ENCODE measurements around the gene SH3GLB1.

Gene SH3GLB1

DNA sequence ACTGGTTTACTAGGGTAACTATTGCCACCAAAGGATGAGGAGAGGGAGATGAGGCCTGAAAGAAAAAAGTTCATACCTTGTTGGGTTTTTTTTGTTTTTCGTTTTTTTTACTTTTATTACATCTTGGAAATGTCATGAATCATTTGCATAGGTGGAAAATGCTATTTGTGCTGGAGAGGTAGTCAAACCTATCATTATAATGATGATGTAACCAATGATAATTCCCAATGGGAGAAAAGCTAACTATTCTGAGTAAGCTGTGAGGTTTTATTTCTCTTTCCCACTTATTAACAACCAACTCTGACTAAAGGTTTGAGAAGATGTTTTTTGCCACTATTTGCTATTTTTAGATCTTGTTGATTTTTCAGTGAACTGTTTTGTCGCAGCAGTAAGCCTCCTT lies 29.0 kb downstream of the SH3GLB1 start:
- no peak for DNase-seq (ENCODE audit: low read depth)

- no peak for DNase-seq (ENCODE audit: low read depth)
These were observed 35.5 kb downstream of the SH3GLB1 start for GRCh38 chr1:86739648-86740509.

DNA sequence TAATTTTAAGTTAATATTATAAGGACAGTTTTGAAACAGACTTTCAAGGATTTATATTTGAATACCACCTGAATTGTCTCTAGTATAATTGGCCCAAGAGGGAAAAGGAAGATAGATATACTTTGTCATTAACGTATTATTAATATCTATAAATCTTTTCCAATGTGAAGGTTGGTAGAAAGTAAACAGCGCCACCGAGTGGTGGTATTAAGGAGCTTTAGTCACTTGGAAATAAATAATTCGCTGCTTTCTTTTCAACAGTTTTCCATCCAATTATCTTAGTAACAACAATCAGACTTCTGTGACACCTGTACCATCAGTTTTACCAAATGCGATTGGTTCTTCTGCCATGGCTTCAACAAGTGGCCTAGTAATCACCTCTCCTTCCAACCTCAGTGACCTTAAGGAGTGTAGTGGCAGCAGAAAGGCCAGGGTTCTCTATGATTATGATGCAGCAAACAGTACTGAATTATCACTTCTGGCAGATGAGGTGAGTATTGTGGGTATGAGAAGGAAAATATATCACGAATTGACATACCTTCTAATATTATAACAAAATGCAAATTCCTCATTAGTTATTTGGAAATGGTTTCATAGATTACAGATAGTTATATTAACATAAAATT lies 37.7 kb downstream of the SH3GLB1 start:
- DNase-seq (ENCODE audit: low read depth): no peak

GRCh38 chr1:86747304-86747703 lies 42.9 kb downstream of the SH3GLB1 start:
- DNase-seq (ENCODE audit: low read depth): no peak

DNA sequence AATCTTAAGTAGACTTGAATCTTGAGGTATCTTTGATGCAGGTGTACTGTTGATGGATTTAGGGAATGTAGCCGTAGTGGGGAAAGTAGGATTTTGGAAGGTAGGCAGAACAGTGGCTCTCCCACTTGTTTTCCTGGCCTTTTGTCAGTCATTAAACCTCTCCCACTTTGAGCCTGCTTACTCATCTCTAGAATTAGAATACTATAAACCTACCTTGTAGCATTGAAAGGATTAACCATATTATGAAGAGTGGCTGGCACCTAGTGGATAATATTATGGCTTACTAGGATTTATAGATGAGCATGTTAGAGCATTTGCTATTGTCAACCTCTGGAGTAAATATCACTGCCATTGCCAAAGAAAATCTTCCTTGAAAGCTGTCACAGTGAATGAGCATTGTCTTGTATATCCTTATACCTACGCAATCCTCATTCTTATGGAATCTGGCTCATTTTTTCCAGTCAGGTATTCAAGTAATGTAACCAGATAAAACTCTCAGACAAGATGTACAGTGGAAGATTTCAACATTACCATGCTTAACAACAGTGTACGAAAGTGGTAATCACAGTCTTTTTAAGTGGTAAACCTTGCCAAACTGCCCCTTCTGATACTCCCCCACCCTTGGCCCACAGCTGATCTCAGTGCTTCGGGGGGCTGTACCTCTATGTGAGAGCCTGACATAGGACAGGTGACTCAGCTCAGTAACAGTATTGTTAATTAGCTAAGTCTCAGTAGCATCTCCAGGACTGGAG lies 44.4 kb downstream of the SH3GLB1 start:
- no peak for DNase-seq (ENCODE audit: low read depth)

DNA sequence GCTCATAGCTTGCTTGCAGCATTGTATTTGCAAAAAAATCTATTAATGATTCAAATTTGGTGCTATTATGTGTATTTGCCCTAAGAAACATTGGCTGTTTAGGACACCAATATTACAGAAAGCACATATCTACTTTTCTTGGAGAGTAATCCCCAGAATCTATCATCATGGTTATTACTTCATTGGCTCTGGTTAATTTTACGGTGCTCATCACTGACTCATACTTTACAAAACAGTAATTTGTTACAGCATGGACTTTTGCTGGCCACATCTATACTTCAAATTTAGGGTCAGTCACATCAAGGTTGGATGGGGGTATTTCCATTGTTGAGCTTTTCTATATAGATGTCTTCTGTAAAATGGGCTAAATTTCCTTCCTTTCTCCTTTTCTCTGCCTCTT lies 45.7 kb downstream of the SH3GLB1 start:
- DNase-seq (ENCODE audit: low read depth): no peak

DNA sequence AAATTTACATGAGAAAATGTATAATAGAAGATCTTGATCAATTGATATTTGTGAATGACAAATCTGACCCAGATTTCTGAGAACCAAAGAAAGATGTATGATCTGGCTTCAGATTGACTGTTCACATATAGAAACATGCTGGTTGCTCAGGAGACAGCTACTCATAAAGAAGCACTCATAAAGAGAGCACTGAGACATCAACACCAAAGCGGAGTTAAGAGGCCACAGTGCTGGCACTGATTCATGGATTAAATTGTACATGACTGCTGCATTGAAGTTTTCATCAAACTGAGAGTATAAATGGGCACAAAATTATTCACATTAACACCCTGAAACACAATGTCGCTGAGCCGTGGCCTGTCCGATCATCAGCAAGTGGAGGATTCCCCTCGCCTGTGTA lies 46.2 kb downstream of the SH3GLB1 start:
- no peak for DNase-seq (ENCODE audit: low read depth)

GRCh38 chr1:86751923-86752322 lies 47.5 kb downstream of the SH3GLB1 start:
- DNase-seq (ENCODE audit: low read depth): no peak

DNA sequence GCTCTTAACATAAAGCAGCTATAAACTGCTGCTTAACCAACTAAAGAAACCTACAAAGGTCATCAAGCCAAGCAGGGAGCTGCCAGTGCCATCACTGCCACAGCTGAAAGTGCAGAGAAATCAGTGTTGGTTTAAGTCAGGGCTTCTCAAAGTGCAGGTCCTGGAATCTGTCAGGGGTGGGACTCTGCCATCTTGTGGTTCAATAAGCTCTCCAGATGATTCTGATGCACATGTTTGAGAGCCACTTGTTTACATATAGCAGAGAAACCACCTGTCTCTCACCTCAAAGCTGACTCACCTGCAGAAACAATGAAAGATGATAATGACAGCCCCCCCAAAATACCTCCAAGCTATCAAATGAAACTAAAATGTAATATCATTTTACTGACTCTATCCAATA lies 49.3 kb downstream of the SH3GLB1 start:
- no peak for DNase-seq (ENCODE audit: low read depth)

DNA sequence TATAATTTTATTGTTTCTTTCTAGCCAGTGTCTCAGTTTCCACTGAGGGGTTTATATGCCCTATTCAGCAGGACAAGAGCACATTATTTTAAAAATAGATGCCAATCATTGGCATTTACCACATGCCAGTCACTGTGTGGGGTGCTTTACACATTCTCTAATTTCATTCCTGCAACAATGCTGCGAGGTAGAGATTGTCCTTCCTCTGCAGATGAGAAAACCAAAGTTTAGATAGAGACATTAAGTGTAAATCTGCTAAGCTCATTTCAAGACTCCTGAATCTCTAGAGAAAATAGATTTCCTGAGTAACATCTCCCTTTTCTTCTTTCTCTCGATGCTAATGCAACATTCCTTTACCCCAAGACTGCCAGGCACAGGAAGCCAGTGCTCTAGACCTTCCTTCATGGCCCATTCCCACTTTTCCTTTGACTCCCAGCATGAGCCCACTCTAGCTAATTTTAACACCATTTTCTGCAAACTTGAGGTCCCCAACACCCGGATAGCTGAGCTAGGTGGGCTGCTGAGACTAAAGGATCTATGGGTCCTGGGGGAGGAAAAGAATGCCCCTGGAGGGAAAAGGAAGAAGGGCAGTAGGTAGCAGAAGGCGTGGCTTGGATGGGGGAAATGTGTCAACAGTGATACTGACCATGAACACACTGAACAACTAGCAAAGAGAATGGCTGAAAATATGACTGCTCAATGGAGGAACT lies 50.0 kb downstream of the SH3GLB1 start:
- no peak for DNase-seq (ENCODE audit: low read depth)

DNA sequence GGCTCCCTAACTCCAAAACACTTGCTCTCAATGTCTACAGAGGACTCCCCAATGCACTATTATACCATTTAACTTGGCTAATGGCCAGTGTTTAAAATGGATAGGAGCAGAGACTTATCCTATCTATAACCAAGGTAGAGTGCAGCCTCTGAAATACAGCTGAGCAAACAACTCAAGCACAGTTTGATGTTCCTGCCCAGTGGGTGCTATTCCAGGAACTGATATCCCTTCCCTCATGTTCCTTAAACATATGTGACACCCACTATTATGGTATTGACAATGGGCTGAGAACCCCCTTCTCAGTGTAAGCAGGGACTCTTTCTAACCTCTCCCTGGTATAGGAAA lies 51.7 kb downstream of the SH3GLB1 start:
- DNase-seq (ENCODE audit: low read depth): no peak

GRCh38 chr1:86757272-86757984 lies 53.1 kb downstream of the SH3GLB1 start:
- no peak for DNase-seq (ENCODE audit: low read depth)

GRCh38 chr1:86758570-86758969 lies 54.2 kb downstream of the SH3GLB1 start:
- no peak for DNase-seq (ENCODE audit: low read depth)

DNA sequence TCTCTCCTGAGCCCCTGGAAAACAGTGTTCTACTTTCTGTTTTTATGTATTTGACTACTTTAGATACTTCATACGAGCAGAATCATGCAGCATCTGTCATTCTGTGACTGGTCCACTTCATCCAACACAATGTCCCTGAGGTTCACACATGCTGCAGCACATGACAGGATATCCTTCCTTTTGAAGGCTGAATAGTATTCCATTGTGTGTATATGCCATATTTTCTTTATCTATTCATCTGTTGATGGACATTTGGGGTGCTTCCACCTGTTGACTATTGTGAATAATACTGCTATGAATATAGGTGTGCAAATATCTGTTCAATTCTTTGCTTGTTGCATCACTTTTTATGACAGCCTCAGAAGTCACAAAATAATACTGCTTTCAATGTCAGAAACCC lies 55.8 kb downstream of the SH3GLB1 start:
- no peak for DNase-seq (ENCODE audit: low read depth)

DNA sequence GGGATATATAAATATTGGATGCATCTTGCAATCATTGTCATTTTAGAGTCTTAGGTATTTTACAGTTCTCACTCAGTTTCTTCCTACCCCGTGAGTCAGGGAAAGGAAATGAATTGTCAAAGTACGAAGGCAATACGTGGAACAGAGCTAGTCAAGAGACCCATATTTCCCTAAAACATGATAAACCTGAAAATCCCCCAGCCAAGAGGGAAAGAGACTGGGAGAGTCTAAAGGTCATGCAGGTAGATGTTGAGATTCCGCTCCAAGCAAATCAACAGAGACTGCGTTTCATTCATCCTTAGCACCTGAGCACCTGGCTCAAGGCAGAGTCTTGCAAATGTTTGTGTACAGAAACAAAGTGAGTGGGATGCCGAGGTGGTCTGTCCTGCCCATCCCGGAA lies 58.0 kb downstream of the SH3GLB1 start:
- DNase-seq (ENCODE audit: low read depth): no peak

- no peak for DNase-seq (ENCODE audit: low read depth)
These were observed 60.1 kb downstream of the SH3GLB1 start for GRCh38 chr1:86764523-86764922.

GRCh38 chr1:86765073-86765472 lies 60.7 kb downstream of the SH3GLB1 start:
- DNase-seq (ENCODE audit: low read depth): no peak

DNA sequence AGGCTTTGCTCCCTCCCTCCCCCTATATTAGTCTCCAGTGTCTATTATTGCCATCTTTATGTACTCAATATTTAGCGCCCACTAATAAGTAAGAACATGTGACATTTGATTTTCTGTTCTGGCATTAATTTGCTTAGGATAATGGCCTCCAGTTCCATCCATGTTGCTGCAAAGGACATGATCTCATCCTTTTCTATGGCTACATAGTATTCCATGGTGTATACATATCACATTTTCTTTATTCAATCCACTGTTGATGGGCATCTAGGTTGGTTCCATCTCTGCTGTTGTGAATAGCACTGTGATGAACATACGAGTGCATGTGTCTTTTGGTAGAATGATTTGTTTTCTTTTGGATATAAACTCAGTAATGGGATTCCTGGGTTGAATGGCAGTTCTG lies 61.3 kb downstream of the SH3GLB1 start:
- DNase-seq (ENCODE audit: low read depth): no peak

DNA sequence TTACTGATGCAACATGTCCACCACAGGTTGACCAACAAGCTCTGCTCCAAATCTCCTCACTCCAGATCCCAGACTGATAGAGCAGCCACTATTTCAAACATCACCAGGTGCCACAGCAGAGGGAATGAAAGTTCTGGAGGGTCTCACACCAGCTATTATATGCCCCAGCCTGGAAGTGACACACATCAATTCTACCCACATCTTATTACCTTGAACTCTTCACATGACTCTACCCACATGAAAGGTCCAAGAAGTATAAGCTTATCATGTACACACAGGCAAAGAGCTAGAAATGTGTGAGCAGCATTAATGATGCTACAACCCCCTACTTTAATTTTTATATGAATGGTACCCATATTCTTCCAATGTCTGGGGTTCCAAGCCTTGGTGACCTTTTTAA lies 64.2 kb downstream of the SH3GLB1 start:
- no peak for DNase-seq (ENCODE audit: low read depth)

GRCh38 chr1:86769065-86769464 lies 64.7 kb downstream of the SH3GLB1 start:
- DNase-seq (ENCODE audit: low read depth): no peak

DNA sequence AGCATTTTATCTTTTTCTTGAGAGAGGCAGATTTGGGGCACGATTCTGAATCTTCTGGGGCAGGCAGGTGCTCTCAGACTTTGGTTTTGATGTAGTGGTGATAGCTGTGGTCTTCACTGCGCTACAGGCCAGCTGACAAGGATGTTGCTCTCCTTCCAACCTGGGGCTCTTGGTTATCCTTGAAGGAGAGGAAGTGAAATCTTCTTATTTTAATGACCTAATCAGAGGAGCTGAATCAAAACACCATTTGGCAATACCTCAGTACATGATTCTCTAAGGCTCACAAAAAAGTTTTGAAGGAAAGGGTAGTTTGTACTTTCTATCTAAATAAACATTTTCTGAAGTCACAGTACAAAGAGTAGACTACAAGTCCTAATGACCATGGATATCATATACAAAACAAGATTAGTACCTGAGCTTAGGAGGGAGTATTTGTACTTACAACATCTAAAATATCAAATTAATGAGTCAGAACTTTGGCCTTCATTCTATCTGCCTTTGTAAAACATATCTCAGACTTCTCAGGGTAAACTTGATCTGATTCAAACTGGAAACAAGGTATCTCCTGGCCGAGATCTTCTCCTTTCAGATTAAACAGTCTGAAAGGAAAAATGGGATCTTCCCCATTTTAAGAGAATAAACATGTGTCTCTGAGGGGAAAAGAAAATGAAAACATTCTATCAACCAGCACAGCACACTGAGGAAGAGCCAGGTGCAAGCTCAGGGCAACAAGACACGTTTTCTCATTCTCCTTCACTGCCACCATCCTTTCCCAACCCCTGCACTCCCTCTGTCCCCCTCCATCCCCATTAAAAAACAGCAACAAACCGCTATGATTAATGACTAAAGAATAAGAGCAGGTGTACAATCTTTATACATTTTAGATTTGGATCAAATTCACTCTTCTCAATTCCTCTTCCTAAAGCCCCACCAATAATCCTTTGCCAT lies 69.2 kb downstream of the SH3GLB1 start:
- DNase-seq (ENCODE audit: low read depth): no peak
